Measurements from ENCODE around the gene LHPP. TPM values are rescaled to one million over a fixed set of nuclear protein-coding genes. Genes with fewer than 3 reads are reported as not detected.

Gene LHPP
- total and polyA plus RNA-seq, 2 experiments from 2014 or later: 19.0 to 22.9 TPM

GRCh38 chr10:124612611-124613498 is 151.2 kb downstream of the LHPP start:
- no peak overlapping the region for H3K9ac ChIP-seq
- in situ Hi-C loops (cut with MboI): no loop called here
- TF ChIP-seq EZH2phosphoT487 (IDR thresholded peaks at IDR 0.05; ENCODE audit: insufficient read depth, low read depth) (no peak), EZH2 (IDR thresholded peaks at IDR 0.05; ENCODE audit: insufficient read depth, poor library complexity, severe bottlenecking) (no peak)
- no peaks in the 10 kb centered on the region for H3K27me3 ChIP-seq (replicated peaks; ENCODE audit: insufficient read depth)
- H3K79me2 ChIP-seq (ENCODE audit: insufficient read depth): no peaks in the 10 kb centered on the region
- no peaks in the 10 kb centered on the region for H3K36me3 ChIP-seq (ENCODE audit: low read depth)
- H2AFZ ChIP-seq: no peak overlapping the region
- H3K4me1 ChIP-seq (ENCODE audit: insufficient read depth): no peaks in the 10 kb centered on the region
- no peaks in the 10 kb centered on the region for H3F3A ChIP-seq (ENCODE audit: insufficient read depth)
- H3K4me2 ChIP-seq (ENCODE audit: unreplicated experiment): no peak overlapping the region
- no peaks in the 10 kb centered on the region; the same call in 1 of the 2 replicates for H4K20me1 ChIP-seq (ENCODE audit: insufficient read depth)
- no peak overlapping the region for H3K4me3 ChIP-seq
- no peaks in the 10 kb centered on the region for H3K9me3 ChIP-seq (ENCODE audit: low read depth)
- no peak overlapping the region for H3K27ac ChIP-seq
- WGBS, 2 experiments (ENCODE audit: low coverage in 1 of 2, low lambda C conversion rate in 2 of 2, missing lambda C conversion rate in 2 of 2): 67 to 75% methylated on average over 9 to 18 of the region's 18 CpGs
- no peaks in the 10 kb centered on the region for H3K9me2 ChIP-seq (ENCODE audit: insufficient read depth)
- DNase-seq: peak; percentile 45

DNA sequence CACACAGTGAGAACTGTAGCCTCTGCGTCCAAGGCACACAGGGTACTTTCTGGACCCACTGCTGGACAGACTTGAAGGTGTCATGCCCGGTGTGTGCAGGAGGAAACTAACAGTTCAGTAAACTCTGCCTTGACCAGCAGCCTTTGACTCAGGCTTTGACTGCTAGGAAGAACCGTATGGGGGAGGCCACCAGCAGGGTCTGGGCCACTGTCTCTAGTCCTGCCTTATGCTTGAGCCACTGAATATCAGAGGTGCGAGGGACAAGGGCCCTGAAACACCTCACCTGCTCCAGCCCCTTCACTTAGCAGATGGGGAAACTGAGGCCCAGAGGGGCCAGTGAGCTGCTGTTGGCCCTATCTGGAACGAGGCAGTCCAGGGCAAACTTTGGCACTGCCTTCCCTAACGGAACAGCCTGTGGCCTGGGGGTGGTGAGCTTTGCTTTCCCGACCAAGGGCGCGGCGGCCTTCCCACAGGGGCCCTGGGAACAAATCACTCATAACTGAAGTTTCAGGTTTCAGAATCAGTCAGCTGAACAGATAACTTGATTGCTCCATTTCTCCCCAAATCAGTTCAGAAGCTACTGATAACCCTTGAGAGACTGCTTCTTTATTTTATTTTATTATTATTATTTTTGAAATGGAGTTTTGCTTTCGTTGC is 152.5 kb downstream of the LHPP start:
- H3K27me3 ChIP-seq (replicated peaks; ENCODE audit: insufficient read depth): no peaks in the 10 kb centered on the region
- H3K4me1 ChIP-seq (ENCODE audit: insufficient read depth): no peaks in the 10 kb centered on the region
- no peak overlapping the region for H3K4me3 ChIP-seq
- no peak overlapping the region for H3K9ac ChIP-seq
- H3F3A ChIP-seq (ENCODE audit: insufficient read depth): no peaks in the 10 kb centered on the region
- no peaks in the 10 kb centered on the region; the same call in 1 of the 2 replicates for H4K20me1 ChIP-seq (ENCODE audit: insufficient read depth)
- no peaks in the 10 kb centered on the region for H3K9me2 ChIP-seq (ENCODE audit: insufficient read depth)
- in situ Hi-C loops (cut with MboI): no loop called here
- H3K4me2 ChIP-seq (ENCODE audit: unreplicated experiment): no peak overlapping the region
- H3K79me2 ChIP-seq (ENCODE audit: insufficient read depth): no peaks in the 10 kb centered on the region
- H3K36me3 ChIP-seq (ENCODE audit: low read depth): no peaks in the 10 kb centered on the region
- H3K27ac ChIP-seq: no peak overlapping the region
- no peak overlapping the region for H2AFZ ChIP-seq
- no peak for TF ChIP-seq EZH2 (IDR thresholded peaks at IDR 0.05; ENCODE audit: insufficient read depth, poor library complexity, severe bottlenecking)
- WGBS, 2 experiments (ENCODE audit: low coverage in 1 of 2, low lambda C conversion rate in 2 of 2, missing lambda C conversion rate in 2 of 2): 89 to 93% methylated on average over 11 of the region's 11 CpGs
- no peaks in the 10 kb centered on the region for H3K9me3 ChIP-seq (ENCODE audit: low read depth)
- no peak for DNase-seq

DNA sequence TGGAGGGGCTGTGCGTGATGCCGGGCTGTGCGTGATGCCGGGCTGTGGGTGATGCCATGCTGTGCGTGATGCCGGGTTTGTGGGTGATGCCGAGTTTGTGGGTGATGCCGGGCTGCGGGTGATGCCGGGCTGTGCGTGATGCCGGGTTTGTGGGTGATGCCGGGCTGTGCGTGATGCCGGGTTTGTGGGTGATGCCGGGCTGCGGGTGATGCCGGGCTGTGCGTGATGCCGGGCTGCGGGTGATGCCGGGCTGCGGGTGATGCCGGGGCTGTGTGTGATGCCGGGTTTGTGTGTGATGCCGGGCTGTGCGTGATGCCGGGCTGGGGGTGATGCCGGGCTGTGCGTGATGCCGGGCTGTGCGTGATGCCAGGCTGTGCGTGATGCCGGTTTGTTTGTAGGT is 153.6 kb downstream of the LHPP start:
- in situ Hi-C loops (cut with MboI): no loop called here
- H3K36me3 ChIP-seq (ENCODE audit: low read depth): no peaks in the 10 kb centered on the region
- no peak overlapping the region for H2AFZ ChIP-seq
- H4K20me1 ChIP-seq (ENCODE audit: insufficient read depth): no peaks in the 10 kb centered on the region
- H3K4me3 ChIP-seq: no peak overlapping the region
- 95 to 96% methylated on average over 24 to 34 of the region's 34 CpGs for WGBS, 2 experiments (ENCODE audit: low coverage in 1 of 2, low lambda C conversion rate in 2 of 2, missing lambda C conversion rate in 2 of 2)
- H3K79me2 ChIP-seq (ENCODE audit: insufficient read depth): no peaks in the 10 kb centered on the region
- H3K4me1 ChIP-seq (ENCODE audit: insufficient read depth): no peaks in the 10 kb centered on the region
- H3F3A ChIP-seq (ENCODE audit: insufficient read depth): no peaks in the 10 kb centered on the region
- no peak overlapping the region for H3K9ac ChIP-seq
- no peaks in the 10 kb centered on the region for H3K9me2 ChIP-seq (ENCODE audit: insufficient read depth)
- no peaks in the 10 kb centered on the region for H3K9me3 ChIP-seq (ENCODE audit: low read depth)
- no peaks in the 10 kb centered on the region for H3K27me3 ChIP-seq (replicated peaks; ENCODE audit: insufficient read depth)
- no peak for DNase-seq
- H3K27ac ChIP-seq: no peak overlapping the region
- no peak overlapping the region for H3K4me2 ChIP-seq (ENCODE audit: unreplicated experiment)
- TF ChIP-seq EZH2phosphoT487 (IDR thresholded peaks at IDR 0.05; ENCODE audit: insufficient read depth, low read depth) (no peak), EZH2 (IDR thresholded peaks at IDR 0.05; ENCODE audit: insufficient read depth, poor library complexity, severe bottlenecking) (no peak)

- Histone ChIP-seq H3F3A (ENCODE audit: insufficient read depth) (no peaks in the 10 kb centered on the region), H3K9me2 (ENCODE audit: insufficient read depth) (no peaks in the 10 kb centered on the region), H2AFZ (no peak overlapping the region), H3K27ac (no peak overlapping the region), H3K4me1 (ENCODE audit: insufficient read depth) (no peaks in the 10 kb centered on the region), H3K9me3 (ENCODE audit: low read depth) (no peaks in the 10 kb centered on the region), H4K20me1 (ENCODE audit: insufficient read depth) (no peaks in the 10 kb centered on the region), H3K4me2 (ENCODE audit: unreplicated experiment) (no peak overlapping the region), H3K9ac (no peak overlapping the region), H3K36me3 (ENCODE audit: low read depth) (no peaks in the 10 kb centered on the region), H3K27me3 (replicated peaks; ENCODE audit: insufficient read depth) (no peaks in the 10 kb centered on the region), H3K4me3 (no peak overlapping the region), H3K79me2 (ENCODE audit: insufficient read depth) (no peaks in the 10 kb centered on the region)
- in situ Hi-C loops (cut with MboI): no loop called here
- no peak for TF ChIP-seq EZH2 (IDR thresholded peaks at IDR 0.05; ENCODE audit: insufficient read depth, poor library complexity, severe bottlenecking)
- no peak for TF ChIP-seq EZH2phosphoT487 (IDR thresholded peaks at IDR 0.05; ENCODE audit: insufficient read depth, low read depth)
- 88 to 90% methylated on average over 23 to 30 of the region's 30 CpGs for WGBS, 2 experiments (ENCODE audit: low coverage in 1 of 2, low lambda C conversion rate in 2 of 2, missing lambda C conversion rate in 2 of 2)
- no peak for DNase-seq
Observed at GRCh38 chr10:124616040-124616835, 154.6 kb downstream of the LHPP start.

Data from GM23248 (cell line).